SK-N-SH treated with all-trans-retinoic acid at 6 μM for 48 hours (cell line): Measurements from ENCODE around the gene PAPPA2.
A peak's percentile ranks its signal among the peaks of the same experiment; 100 is the strongest.

Experiments
- ATAC-seq: fragments of 200-7000 bp; cut with Tn5 transposase; 3 replicates; pipeline ENCODE4 v1.9.1; 2020; ENCODE audit warnings: mild to moderate bottlenecking, moderate library complexity
- ARNTL ChIP-seq: fragments of 450-650 bp; formaldehyde crosslinking; IDR thresholded peaks from 2 replicates; pipeline ENCODE4 v1.5.0; 2020; ENCODE audit warnings: low read depth, mild to moderate bottlenecking, moderate library complexity, borderline replicate concordance
- BACH2 ChIP-seq: fragments of 250-450 bp; sonication (Bioruptor Pico); IDR thresholded peaks from 2 replicates; pipeline ENCODE4 v1.9.0; 2021; ENCODE audit warnings: mild to moderate bottlenecking, borderline replicate concordance
- CSDC2 ChIP-seq: fragments of 250-450 bp; sonication (Bioruptor Pico); IDR thresholded peaks from 2 replicates; pipeline ENCODE4 v1.5.0; 2020; ENCODE audit warnings: mild to moderate bottlenecking, moderate library complexity
- ESRRG ChIP-seq: fragments of 250-450 bp; sonication (Bioruptor Pico); IDR thresholded peaks from 2 replicates; pipeline ENCODE4 v1.6.1; 2021; ENCODE audit warnings: mild to moderate bottlenecking
- GLIS3 ChIP-seq: fragments of 250-450 bp; sonication (Bioruptor Pico); IDR thresholded peaks from 2 replicates; pipeline ENCODE4 v1.5.0; 2020; ENCODE audit warnings: mild to moderate bottlenecking, moderate library complexity
- ISL1 ChIP-seq: fragments of 250-450 bp; sonication (Bioruptor Pico); IDR thresholded peaks from 2 replicates; pipeline ENCODE4 v2.1.2; 2022; ENCODE audit warnings: mild to moderate bottlenecking, moderate library complexity
- OSR1 ChIP-seq: fragments of 250-450 bp; sonication (Bioruptor Pico); IDR thresholded peaks from 2 replicates; pipeline ENCODE4 v1.8.0; 2022; ENCODE audit warnings: moderate library complexity, mild to moderate bottlenecking, inconsistent platforms
- RARB ChIP-seq: fragments of 250-450 bp; sonication (Bioruptor Pico); IDR thresholded peaks from 2 replicates; pipeline ENCODE4 v1.8.0; 2021; ENCODE audit warnings: mild to moderate bottlenecking, moderate library complexity
- SNAI2 ChIP-seq: fragments of 250-450 bp; sonication (Bioruptor Pico); IDR thresholded peaks from 2 replicates; pipeline ENCODE4 v1.5.0; 2020; ENCODE audit warnings: mild to moderate bottlenecking, moderate library complexity
- TCF4 ChIP-seq: fragments of 250-450 bp; sonication (Bioruptor Pico); IDR thresholded peaks from 2 replicates; pipeline ENCODE4 v1.8.0; 2021; ENCODE audit warnings: mild to moderate bottlenecking, moderate library complexity, borderline replicate concordance
- TOX ChIP-seq: fragments of 250-450 bp; sonication (Bioruptor Pico); IDR thresholded peaks from 2 replicates; pipeline ENCODE4 v1.8.0; 2021; ENCODE audit warnings: mild to moderate bottlenecking, moderate library complexity, borderline replicate concordance
- ZC3H10 ChIP-seq: fragments of 250-450 bp; sonication (Bioruptor Pico); IDR thresholded peaks from 2 replicates; pipeline ENCODE4 v1.5.1; 2021; ENCODE audit warnings: mild to moderate bottlenecking, moderate library complexity
- ZFP3 ChIP-seq: fragments of 250-450 bp; sonication (Bioruptor Pico); IDR thresholded peaks from 2 replicates; pipeline ENCODE4 v1.5.0; 2020; ENCODE audit warnings: mild to moderate bottlenecking, moderate library complexity
- ZFP30 ChIP-seq: fragments of 450-650 bp; formaldehyde crosslinking; IDR thresholded peaks from 2 replicates; pipeline ENCODE4 v1.5.0; 2022; ENCODE audit warnings: mild to moderate bottlenecking, moderate library complexity
- ZNF565 ChIP-seq: fragments of 450-650 bp; formaldehyde crosslinking; conservative IDR thresholded peaks from 2 replicates; pipeline ENCODE4 v1.5.0; 2020; ENCODE audit warnings: low read depth, mild to moderate bottlenecking, moderate library complexity
- ZNF70 ChIP-seq: fragments of 450-650 bp; formaldehyde crosslinking; IDR thresholded peaks from 2 replicates; pipeline ENCODE4 v1.5.0; 2020; ENCODE audit warnings: mild to moderate bottlenecking, moderate library complexity
- ZNF8 ChIP-seq: fragments of 450-650 bp; formaldehyde crosslinking; IDR thresholded peaks from 2 replicates; pipeline ENCODE4 v1.5.0; 2020; ENCODE audit warnings: mild to moderate bottlenecking, moderate library complexity
- TF ChIP-seq, protein P1 (sequence below): fragments of 250-450 bp; sonication (Bioruptor Pico); IDR thresholded peaks from 2 replicates; pipeline ENCODE4 v1.5.1; 2021; ENCODE audit warnings: mild to moderate bottlenecking, moderate library complexity
- TF ChIP-seq, protein P2 (sequence below): fragments of 250-450 bp; sonication (Bioruptor Pico); IDR thresholded peaks from 2 replicates; pipeline ENCODE4 v1.8.0; 2020; ENCODE audit warnings: mild to moderate bottlenecking, moderate library complexity, borderline replicate concordance
- TF ChIP-seq, protein P3 (sequence below): fragments of 250-450 bp; sonication (Bioruptor Pico); IDR thresholded peaks from 2 replicates; pipeline ENCODE4 v1.8.0; 2021; ENCODE audit warnings: low read depth, mild to moderate bottlenecking, moderate library complexity, borderline replicate concordance
- TF ChIP-seq, protein P4 (sequence below): fragments of 250-450 bp; sonication (Bioruptor Pico); IDR thresholded peaks from 2 replicates; pipeline ENCODE4 v1.5.1; 2020; ENCODE audit warnings: low read depth, mild to moderate bottlenecking, moderate library complexity
- TF ChIP-seq, protein P5 (sequence below): fragments of 250-450 bp; sonication (Bioruptor Pico); IDR thresholded peaks from 2 replicates; pipeline ENCODE4 v1.5.0; 2020; ENCODE audit warnings: mild to moderate bottlenecking, moderate library complexity

PAPPA2 gene

DNA sequence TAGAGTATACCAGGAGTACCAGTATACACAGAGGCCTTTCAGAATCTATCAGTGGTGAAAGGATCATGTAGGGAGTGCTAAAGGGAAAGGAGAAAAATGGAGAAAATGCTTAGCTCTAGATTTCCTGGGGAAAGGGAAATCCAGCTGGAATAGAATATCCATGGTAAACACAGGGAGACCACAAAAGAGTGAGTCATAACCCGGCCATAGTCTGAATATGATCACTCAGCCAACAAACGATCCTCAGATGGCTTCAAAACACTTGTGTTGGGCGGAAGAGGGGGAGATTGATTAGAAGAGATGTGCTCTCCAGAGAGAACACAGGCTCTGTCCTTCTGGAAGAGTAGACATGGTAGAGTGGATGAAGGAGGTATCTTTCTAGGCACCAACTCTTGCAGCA, 180.6 kb downstream of the PAPPA2 start (continued):
- TF ChIP-seq ESRRG (no peak), GLIS3 (CRISPR knock-in tag) (no peak), TOX (CRISPR knock-in tag) (no peak), BACH2 (CRISPR knock-in tag) (no peak)
- TF ChIP-seq, all 23 proteins: peak for 0

DNA sequence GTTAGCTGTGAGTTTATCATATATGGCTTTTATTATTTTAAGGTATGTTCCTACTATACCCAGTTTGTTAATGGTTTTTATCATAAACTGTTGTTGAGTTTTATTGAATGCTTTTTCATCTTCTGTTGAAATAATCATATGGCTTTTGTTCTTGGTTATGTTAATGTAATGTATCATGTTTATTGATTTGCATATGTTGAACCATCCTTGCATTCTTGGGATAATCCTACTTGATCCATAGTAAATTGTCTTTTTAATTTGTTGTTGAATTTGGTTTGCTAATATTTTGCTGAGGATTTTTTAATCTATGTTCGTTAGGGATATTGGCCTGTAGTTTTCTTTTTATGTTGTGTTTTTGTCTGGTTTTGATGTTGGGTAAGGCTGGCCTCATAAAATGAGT, 185.6 kb downstream of the PAPPA2 start:
- no peak for ATAC-seq
- TF ChIP-seq ESRRG (no peak), ARNTL (no peak), SNAI2 (CRISPR knock-in tag) (no peak), OSR1 (no peak), RARB (no peak), ZNF70 (CRISPR knock-in tag) (no peak), TCF4 (no peak), CSDC2 (CRISPR knock-in tag) (no peak), ZC3H10 (CRISPR knock-in tag) (no peak)
- TF ChIP-seq, protein P1, sequence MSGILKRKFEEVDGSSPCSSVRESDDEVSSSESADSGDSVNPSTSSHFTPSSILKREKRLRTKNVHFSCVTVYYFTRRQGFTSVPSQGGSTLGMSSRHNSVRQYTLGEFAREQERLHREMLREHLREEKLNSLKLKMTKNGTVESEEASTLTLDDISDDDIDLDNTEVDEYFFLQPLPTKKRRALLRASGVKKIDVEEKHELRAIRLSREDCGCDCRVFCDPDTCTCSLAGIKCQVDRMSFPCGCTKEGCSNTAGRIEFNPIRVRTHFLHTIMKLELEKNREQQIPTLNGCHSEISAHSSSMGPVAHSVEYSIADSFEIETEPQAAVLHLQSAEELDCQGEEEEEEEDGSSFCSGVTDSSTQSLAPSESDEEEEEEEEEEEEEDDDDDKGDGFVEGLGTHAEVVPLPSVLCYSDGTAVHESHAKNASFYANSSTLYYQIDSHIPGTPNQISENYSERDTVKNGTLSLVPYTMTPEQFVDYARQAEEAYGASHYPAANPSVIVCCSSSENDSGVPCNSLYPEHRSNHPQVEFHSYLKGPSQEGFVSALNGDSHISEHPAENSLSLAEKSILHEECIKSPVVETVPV (CRISPR knock-in tag) = no peak
- TF ChIP-seq, protein P2, sequence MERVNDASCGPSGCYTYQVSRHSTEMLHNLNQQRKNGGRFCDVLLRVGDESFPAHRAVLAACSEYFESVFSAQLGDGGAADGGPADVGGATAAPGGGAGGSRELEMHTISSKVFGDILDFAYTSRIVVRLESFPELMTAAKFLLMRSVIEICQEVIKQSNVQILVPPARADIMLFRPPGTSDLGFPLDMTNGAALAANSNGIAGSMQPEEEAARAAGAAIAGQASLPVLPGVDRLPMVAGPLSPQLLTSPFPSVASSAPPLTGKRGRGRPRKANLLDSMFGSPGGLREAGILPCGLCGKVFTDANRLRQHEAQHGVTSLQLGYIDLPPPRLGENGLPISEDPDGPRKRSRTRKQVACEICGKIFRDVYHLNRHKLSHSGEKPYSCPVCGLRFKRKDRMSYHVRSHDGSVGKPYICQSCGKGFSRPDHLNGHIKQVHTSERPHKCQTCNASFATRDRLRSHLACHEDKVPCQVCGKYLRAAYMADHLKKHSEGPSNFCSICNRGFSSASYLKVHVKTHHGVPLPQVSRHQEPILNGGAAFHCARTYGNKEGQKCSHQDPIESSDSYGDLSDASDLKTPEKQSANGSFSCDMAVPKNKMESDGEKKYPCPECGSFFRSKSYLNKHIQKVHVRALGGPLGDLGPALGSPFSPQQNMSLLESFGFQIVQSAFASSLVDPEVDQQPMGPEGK = no peak
- TF ChIP-seq, protein P3, sequence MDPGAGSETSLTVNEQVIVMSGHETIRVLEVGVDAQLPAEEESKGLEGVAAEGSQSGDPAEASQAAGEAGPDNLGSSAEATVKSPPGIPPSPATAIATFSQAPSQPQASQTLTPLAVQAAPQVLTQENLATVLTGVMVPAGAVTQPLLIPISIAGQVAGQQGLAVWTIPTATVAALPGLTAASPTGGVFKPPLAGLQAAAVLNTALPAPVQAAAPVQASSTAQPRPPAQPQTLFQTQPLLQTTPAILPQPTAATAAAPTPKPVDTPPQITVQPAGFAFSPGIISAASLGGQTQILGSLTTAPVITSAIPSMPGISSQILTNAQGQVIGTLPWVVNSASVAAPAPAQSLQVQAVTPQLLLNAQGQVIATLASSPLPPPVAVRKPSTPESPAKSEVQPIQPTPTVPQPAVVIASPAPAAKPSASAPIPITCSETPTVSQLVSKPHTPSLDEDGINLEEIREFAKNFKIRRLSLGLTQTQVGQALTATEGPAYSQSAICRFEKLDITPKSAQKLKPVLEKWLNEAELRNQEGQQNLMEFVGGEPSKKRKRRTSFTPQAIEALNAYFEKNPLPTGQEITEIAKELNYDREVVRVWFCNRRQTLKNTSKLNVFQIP (CRISPR knock-in tag) = no peak

DNA sequence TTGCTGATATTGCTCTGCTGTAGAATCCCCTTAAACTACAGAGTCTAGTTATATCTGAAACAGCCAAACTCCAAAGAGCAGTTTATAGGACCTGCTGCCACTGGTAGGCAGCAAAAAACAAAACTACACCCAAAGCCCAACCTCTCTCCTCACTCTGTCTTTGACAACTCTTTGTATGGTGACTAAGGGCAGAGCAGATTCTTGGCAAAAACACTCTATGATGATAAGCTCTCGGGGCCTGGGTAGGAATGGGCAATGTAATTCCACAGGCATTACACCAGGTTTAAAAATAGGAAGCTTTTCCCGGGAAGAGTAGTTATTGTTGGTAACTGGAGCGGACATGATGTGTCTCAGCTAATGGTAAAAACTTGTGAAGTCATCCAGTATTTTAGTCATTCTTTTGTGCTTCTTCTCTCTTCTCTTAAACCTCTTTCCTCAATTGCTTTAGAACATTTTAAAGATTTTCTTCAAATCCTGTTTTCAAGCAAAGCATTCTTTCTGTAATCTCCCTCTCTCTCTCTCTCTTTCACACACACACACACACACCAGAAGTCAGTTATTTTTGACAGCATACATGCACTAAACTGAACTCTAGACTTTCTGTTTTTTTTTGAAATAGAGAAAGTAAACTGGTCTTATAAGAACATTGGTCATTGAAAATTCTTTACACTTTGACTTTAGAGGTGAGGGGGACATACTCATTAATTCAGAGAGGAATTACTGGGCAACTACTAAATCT, 193.5 kb downstream of the PAPPA2 start:
- TF ChIP-seq RARB = no peak
- TF ChIP-seq, protein P4, sequence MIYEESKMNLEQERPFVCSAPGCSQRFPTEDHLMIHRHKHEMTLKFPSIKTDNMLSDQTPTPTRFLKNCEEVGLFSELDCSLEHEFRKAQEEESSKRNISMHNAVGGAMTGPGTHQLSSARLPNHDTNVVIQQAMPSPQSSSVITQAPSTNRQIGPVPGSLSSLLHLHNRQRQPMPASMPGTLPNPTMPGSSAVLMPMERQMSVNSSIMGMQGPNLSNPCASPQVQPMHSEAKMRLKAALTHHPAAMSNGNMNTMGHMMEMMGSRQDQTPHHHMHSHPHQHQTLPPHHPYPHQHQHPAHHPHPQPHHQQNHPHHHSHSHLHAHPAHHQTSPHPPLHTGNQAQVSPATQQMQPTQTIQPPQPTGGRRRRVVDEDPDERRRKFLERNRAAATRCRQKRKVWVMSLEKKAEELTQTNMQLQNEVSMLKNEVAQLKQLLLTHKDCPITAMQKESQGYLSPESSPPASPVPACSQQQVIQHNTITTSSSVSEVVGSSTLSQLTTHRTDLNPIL (CRISPR knock-in tag) = peak; percentile 84; the same call in 1 of the 2 replicates
- TF ChIP-seq ZFP3 (CRISPR knock-in tag) = peak; percentile 55; the same call in 1 of the 2 replicates
- TF ChIP-seq TOX (CRISPR knock-in tag) = no peak
- TF ChIP-seq ISL1 (CRISPR knock-in tag) = peak; percentile 81
- ATAC-seq = no peak

DNA sequence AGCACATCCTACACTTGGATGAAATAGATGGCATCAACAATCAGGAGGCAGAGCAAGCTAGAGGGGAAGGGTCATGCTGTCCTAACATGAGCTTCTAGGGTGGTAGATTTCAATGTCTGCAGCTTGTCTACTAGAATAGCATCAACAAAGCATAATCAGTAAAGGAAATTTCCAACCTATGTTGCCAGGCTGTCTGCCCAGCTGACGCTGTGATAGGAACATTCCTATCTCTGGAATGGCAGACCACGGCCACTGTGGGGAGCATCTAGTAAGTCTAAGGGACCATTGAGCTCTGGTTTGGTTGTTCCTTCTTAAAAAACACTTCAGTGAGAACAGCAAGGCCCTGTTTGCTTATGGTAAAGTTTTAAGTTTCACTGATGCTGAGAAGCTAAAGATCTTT, 206.8 kb downstream of the PAPPA2 start:
- TF ChIP-seq TOX (CRISPR knock-in tag) = no peak
- no peak for TF ChIP-seq CSDC2 (CRISPR knock-in tag)
- no peak for TF ChIP-seq ZNF8 (CRISPR knock-in tag)
- TF ChIP-seq ZNF565 (CRISPR knock-in tag) = no peak
- no peak for TF ChIP-seq ZFP30
- TF ChIP-seq ISL1 (CRISPR knock-in tag) = no peak
- TF ChIP-seq, protein P3 (CRISPR knock-in tag) = no peak
- TF ChIP-seq, protein P5, sequence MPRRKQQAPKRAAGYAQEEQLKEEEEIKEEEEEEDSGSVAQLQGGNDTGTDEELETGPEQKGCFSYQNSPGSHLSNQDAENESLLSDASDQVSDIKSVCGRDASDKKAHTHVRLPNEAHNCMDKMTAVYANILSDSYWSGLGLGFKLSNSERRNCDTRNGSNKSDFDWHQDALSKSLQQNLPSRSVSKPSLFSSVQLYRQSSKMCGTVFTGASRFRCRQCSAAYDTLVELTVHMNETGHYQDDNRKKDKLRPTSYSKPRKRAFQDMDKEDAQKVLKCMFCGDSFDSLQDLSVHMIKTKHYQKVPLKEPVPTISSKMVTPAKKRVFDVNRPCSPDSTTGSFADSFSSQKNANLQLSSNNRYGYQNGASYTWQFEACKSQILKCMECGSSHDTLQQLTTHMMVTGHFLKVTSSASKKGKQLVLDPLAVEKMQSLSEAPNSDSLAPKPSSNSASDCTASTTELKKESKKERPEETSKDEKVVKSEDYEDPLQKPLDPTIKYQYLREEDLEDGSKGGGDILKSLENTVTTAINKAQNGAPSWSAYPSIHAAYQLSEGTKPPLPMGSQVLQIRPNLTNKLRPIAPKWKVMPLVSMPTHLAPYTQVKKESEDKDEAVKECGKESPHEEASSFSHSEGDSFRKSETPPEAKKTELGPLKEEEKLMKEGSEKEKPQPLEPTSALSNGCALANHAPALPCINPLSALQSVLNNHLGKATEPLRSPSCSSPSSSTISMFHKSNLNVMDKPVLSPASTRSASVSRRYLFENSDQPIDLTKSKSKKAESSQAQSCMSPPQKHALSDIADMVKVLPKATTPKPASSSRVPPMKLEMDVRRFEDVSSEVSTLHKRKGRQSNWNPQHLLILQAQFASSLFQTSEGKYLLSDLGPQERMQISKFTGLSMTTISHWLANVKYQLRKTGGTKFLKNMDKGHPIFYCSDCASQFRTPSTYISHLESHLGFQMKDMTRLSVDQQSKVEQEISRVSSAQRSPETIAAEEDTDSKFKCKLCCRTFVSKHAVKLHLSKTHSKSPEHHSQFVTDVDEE (CRISPR knock-in tag) = no peak
- no peak for TF ChIP-seq ZC3H10 (CRISPR knock-in tag)
- TF ChIP-seq, protein P2 = no peak
- TF ChIP-seq BACH2 (CRISPR knock-in tag) = no peak
- TF ChIP-seq ARNTL = no peak
- no peak for TF ChIP-seq TCF4
- TF ChIP-seq ZNF70 (CRISPR knock-in tag) = no peak
- no peak for TF ChIP-seq GLIS3 (CRISPR knock-in tag)
- TF ChIP-seq, all 23 proteins: peak for 0
- no peak for ATAC-seq
